AG09309 (cell line): ENCODE data around the gene CTBS.

Experiments
- DNase-seq: peaks from one replicate; pipeline ENCODE4 v3.0.0-alpha.2; 2010; ENCODE audit warnings: low read depth
- H3K4me3 ChIP-seq: 2 replicates; pipeline ENCODE4 v1.5.1; 2011; ENCODE audit warnings: mild to moderate bottlenecking, low read depth, low read length, moderate library complexity; ENCODE audit not compliant: control insufficient read depth
- TF ChIP-seq, protein P1 (sequence below): IDR thresholded peaks from 2 replicates; pipeline ENCODE4 v1.5.1; 2011; ENCODE audit warnings: mild to moderate bottlenecking, low read depth, low read length, inconsistent platforms; ENCODE audit not compliant: insufficient read depth, control insufficient read depth; ENCODE audit errors: missing control alignments

Gene CTBS

GRCh38 chr1:84502927-84503326 is 71.3 kb downstream of the CTBS start:
- TF ChIP-seq, protein P1, sequence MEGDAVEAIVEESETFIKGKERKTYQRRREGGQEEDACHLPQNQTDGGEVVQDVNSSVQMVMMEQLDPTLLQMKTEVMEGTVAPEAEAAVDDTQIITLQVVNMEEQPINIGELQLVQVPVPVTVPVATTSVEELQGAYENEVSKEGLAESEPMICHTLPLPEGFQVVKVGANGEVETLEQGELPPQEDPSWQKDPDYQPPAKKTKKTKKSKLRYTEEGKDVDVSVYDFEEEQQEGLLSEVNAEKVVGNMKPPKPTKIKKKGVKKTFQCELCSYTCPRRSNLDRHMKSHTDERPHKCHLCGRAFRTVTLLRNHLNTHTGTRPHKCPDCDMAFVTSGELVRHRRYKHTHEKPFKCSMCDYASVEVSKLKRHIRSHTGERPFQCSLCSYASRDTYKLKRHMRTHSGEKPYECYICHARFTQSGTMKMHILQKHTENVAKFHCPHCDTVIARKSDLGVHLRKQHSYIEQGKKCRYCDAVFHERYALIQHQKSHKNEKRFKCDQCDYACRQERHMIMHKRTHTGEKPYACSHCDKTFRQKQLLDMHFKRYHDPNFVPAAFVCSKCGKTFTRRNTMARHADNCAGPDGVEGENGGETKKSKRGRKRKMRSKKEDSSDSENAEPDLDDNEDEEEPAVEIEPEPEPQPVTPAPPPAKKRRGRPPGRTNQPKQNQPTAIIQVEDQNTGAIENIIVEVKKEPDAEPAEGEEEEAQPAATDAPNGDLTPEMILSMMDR = no peak
- H3K4me3 ChIP-seq = no peak overlapping the region
- no peak for DNase-seq
